ENCODE data around the gene KIF26A. TPM values are rescaled to one million over a fixed set of nuclear protein-coding genes. Genes with fewer than 3 reads are reported as not detected.
"Not testable (repeated sequence)": the region's sequence is repeated elsewhere in the genome, so short reads cannot be mapped to it uniquely, and the experiment has no call there.

The KIF26A gene
- polyA plus RNA-seq, 10 donors = 4.5 to 19.0 (median 6.6) TPM

GRCh38 chr14:104221636-104222369 lies 83.4 kb downstream of the KIF26A start:
- no peak for DNase-seq

GRCh38 chr14:104222396-104223036 lies 84.1 kb downstream of the KIF26A start:
- DNase-seq = no peak

GRCh38 chr14:104223101-104224041 lies 85.0 kb downstream of the KIF26A start:
- DNase-seq = peak; percentile 70 to 87 (median 76)

- peak in 2 of 3 donors; percentile 24 to 56 for DNase-seq
These were observed 85.7 kb downstream of the KIF26A start for GRCh38 chr14:104224131-104224505.

GRCh38 chr14:104224506-104225277 lies 86.3 kb downstream of the KIF26A start:
- DNase-seq = peak in 1 of 3 donors; percentile 22

- not testable (repeated sequence) for DNase-seq
These were observed 87.1 kb downstream of the KIF26A start for GRCh38 chr14:104225278-104226190.

- DNase-seq = no peak
These were observed 88.3 kb downstream of the KIF26A start for GRCh38 chr14:104226421-104227383.

GRCh38 chr14:104227806-104228205 lies 89.4 kb downstream of the KIF26A start:
- no peak for DNase-seq

GRCh38 chr14:104228221-104228620 lies 89.8 kb downstream of the KIF26A start:
- DNase-seq = no peak

GRCh38 chr14:104228716-104229533 lies 90.5 kb downstream of the KIF26A start:
- DNase-seq = no peak

- DNase-seq = no peak
These were observed 91.2 kb downstream of the KIF26A start for GRCh38 chr14:104229534-104230055.

GRCh38 chr14:104230119-104230815 lies 91.9 kb downstream of the KIF26A start:
- no peak for DNase-seq

Other genes with a start within 250 kb of the KIF26A start
- gene TDRD9, start 210.1 kb upstream of the KIF26A start, polyA plus RNA-seq (ENCODE audit: insufficient read length in 10 of 10) = 1 to 10 TPM in 1 of 10 donors, under 1 TPM in 9; 0.10 to 1.4 (median 0.51) TPM
- gene RD3L, start 196.1 kb upstream of the KIF26A start, polyA plus RNA-seq (ENCODE audit: insufficient read length in 10 of 10) = not detected
- 1 to 10 TPM in 6 of 10 donors, under 1 TPM in 4; 0.31 to 2.1 (median 1.4) TPM for gene ASPG, start 52.9 kb upstream of the KIF26A start, polyA plus RNA-seq (ENCODE audit: insufficient read length in 10 of 10)